Astrocyte (in vitro differentiated cells and primary cell): Measurements from ENCODE around the gene XPNPEP1.

Source experiments
- CTCF ChIP-seq: IDR thresholded peaks from 2 replicates; pipeline ENCODE4 v1.5.1; 2011; ENCODE audit warnings: low read depth, mild to moderate bottlenecking, inconsistent platforms, low read length, moderate library complexity; ENCODE audit not compliant: insufficient read depth
- EZH2 ChIP-seq: IDR thresholded peaks from 2 replicates; pipeline ENCODE4 v1.6.1; 2012; ENCODE audit warnings: mild to moderate bottlenecking, low read length, inconsistent platforms; ENCODE audit not compliant: insufficient read depth

- TF ChIP-seq CTCF (no peak), EZH2 (no peak)
Observed at GRCh38 chr10:109894516-109894915, 28.8 kb downstream of the XPNPEP1 start.
